Endothelial cell of umbilical vein (primary cell): ENCODE data around the gene LATS2.

Experiments
- CTCF ChIP-seq, 2 donors: IDR thresholded peaks; 1 replicate in 1 of 2; 2 replicates in 1 of 2; pipeline ENCODE4 v1.5.1; 2011; ENCODE audit warnings: low read length in 2 of 2, mild to moderate bottlenecking in 2 of 2, moderate library complexity in 2 of 2, control low read depth in 1 of 2, inconsistent platforms in 1 of 2, low read depth in 1 of 2; ENCODE audit not compliant: insufficient read depth in 1 of 2; ENCODE audit errors: extremely low read depth in 1 of 2
- EZH2 ChIP-seq: IDR thresholded peaks from 2 replicates; pipeline ENCODE4 v1.6.1; 2012; ENCODE audit warnings: borderline replicate concordance, low read depth, mild to moderate bottlenecking, moderate library complexity, low read length, inconsistent platforms; ENCODE audit not compliant: severe bottlenecking
- FOS ChIP-seq: IDR thresholded peaks from 2 replicates; pipeline ENCODE4 v1.6.1; 2011; ENCODE audit warnings: mild to moderate bottlenecking, low read length, moderate library complexity, borderline replicate concordance; ENCODE audit not compliant: insufficient read depth
- GATA2 ChIP-seq: IDR thresholded peaks from 2 replicates; pipeline ENCODE4 v1.7.0; 2011; ENCODE audit warnings: low read depth, mild to moderate bottlenecking, moderate library complexity, mixed read lengths, low read length; ENCODE audit not compliant: insufficient read length, insufficient read depth
- JUN ChIP-seq: IDR thresholded peaks from 2 replicates; pipeline ENCODE4 v1.6.1; 2011; ENCODE audit warnings: borderline replicate concordance, low read depth; ENCODE audit not compliant: insufficient read length, insufficient read depth
- MYC ChIP-seq: IDR thresholded peaks from one replicate; pipeline ENCODE4 v1.6.1; 2011; ENCODE audit warnings: mild to moderate bottlenecking, low read depth, low read length
- POLR2A ChIP-seq: IDR thresholded peaks from 2 replicates; pipeline ENCODE4 v1.6.1; 2012; ENCODE audit warnings: low read depth, mild to moderate bottlenecking, control low read depth, low read length
- POLR2AphosphoS5 ChIP-seq: IDR thresholded peaks from 2 replicates; pipeline ENCODE4 v1.6.1; 2012; ENCODE audit warnings: low read depth, mild to moderate bottlenecking, control low read depth, low read length, moderate library complexity; ENCODE audit not compliant: insufficient read depth
- TF ChIP-seq, protein P1 (sequence below): IDR thresholded peaks from 2 replicates; pipeline ENCODE4 v1.6.1; 2011; ENCODE audit not compliant: insufficient read depth, insufficient read length

GRCh38 chr13:21014139-21014501 lies 47.3 kb downstream of the LATS2 start:
- no peak for TF ChIP-seq EZH2
- TF ChIP-seq POLR2A: no peak
- no peak for TF ChIP-seq CTCF (IDR thresholded peaks at IDR 0.05; ENCODE audit: extremely low read depth in 1 of 2, insufficient read depth in 1 of 2, low read depth in 1 of 2, low read length in 2 of 2)
- TF ChIP-seq, protein P1, sequence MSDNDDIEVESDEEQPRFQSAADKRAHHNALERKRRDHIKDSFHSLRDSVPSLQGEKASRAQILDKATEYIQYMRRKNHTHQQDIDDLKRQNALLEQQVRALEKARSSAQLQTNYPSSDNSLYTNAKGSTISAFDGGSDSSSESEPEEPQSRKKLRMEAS: no peak
- TF ChIP-seq JUN: no peak
- TF ChIP-seq MYC: no peak
- no peak for TF ChIP-seq POLR2AphosphoS5
- TF ChIP-seq FOS: no peak
- no peak for TF ChIP-seq GATA2
